ENCODE data around the gene LRFN5. TPM values are rescaled to one million over a fixed set of nuclear protein-coding genes. Genes with fewer than 3 reads are reported as not detected.
"Not testable (repeated sequence)": the region's sequence is repeated elsewhere in the genome, so short reads cannot be mapped to it uniquely, and the experiment has no call there.

The LRFN5 gene
- total RNA-seq, 4 donors from 2014 or later: 0.32 to 1.1 (median 0.49) TPM

DNA sequence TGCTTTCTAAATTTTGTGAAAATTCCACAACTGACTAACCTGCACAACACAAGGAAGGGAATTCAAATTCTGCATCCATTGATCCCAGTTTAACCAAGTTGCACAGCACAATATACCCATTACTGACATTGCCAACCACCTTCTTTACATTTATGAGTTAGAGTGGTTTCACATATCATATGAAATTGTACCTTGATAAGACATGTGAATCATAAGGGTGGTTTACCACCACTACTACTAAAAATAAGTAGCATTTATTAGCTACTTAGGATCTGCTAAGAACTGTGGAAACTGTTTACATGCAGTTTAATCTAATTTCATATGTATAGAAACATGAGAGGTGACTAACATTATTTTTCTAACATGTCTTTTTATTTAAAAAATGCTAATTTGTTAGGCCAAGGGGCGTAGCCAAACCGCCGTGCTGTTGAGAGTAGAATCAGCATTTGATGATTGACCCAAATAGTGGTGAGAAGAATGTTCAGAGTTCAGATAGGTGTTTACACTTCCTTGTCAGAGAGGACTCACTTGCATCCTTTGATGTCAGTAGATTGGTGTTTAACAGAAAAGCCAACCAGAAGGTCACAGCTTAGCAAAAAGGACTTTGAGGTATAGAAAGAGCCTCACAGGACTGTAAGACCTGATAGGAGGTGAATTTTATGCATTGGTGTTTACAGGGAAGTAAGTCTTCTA lies 56.2 kb downstream of the LRFN5 start:
- Histone ChIP-seq H3K4me3 (no peak overlapping the region), H3K27ac (no peak overlapping the region), H3K27me3 (no peaks in the 10 kb centered on the region), H3K9me3 (no peaks in the 10 kb centered on the region), H3K4me1 (no peaks in the 10 kb centered on the region), H3K36me3 (no peaks in the 10 kb centered on the region)
- DNase-seq (ENCODE audit: low spot score in 2 of 2): no peak
- WGBS: 82% methylated on average over 3 of the region's 3 CpGs
- no peak for TF ChIP-seq POLR2A (IDR thresholded peaks at IDR 0.05)
- TF ChIP-seq, protein P1, sequence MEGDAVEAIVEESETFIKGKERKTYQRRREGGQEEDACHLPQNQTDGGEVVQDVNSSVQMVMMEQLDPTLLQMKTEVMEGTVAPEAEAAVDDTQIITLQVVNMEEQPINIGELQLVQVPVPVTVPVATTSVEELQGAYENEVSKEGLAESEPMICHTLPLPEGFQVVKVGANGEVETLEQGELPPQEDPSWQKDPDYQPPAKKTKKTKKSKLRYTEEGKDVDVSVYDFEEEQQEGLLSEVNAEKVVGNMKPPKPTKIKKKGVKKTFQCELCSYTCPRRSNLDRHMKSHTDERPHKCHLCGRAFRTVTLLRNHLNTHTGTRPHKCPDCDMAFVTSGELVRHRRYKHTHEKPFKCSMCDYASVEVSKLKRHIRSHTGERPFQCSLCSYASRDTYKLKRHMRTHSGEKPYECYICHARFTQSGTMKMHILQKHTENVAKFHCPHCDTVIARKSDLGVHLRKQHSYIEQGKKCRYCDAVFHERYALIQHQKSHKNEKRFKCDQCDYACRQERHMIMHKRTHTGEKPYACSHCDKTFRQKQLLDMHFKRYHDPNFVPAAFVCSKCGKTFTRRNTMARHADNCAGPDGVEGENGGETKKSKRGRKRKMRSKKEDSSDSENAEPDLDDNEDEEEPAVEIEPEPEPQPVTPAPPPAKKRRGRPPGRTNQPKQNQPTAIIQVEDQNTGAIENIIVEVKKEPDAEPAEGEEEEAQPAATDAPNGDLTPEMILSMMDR (IDR thresholded peaks at IDR 0.05): no peak
- TF ChIP-seq EP300 (IDR thresholded peaks at IDR 0.05): no peak
- TF ChIP-seq POLR2AphosphoS5 (IDR thresholded peaks at IDR 0.05): no peak

DNA sequence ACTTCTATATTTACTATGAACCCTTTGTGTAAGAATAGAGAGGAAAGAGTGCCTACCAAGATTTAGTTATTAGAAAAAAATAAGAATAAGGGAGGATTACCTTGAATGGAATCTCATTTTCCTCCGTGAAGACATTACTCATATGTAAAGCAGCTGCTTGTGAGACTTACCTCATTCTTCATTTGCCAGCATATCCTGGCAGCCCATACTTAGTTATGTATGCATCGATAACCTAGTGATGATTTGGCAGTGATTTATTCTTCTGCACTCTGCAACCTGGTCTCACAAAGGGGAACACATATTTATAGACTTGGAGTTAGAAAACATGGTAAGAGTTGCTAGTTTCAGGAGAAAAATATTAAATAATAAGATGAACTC lies 56.8 kb downstream of the LRFN5 start:
- DNase-seq (ENCODE audit: low spot score in 2 of 2): no peak
- Histone ChIP-seq H3K4me3 (no peak overlapping the region), H3K36me3 (no peaks in the 10 kb centered on the region), H3K4me1 (no peaks in the 10 kb centered on the region), H3K27ac (no peak overlapping the region), H3K9me3 (no peaks in the 10 kb centered on the region), H3K27me3 (no peaks in the 10 kb centered on the region)
- TF ChIP-seq EP300 (IDR thresholded peaks at IDR 0.05) (no peak), POLR2AphosphoS5 (IDR thresholded peaks at IDR 0.05) (no peak), POLR2A (IDR thresholded peaks at IDR 0.05) (no peak)
- TF ChIP-seq, protein P1 (IDR thresholded peaks at IDR 0.05): no peak
- 33% methylated on average over 2 of the region's 2 CpGs for WGBS

DNA sequence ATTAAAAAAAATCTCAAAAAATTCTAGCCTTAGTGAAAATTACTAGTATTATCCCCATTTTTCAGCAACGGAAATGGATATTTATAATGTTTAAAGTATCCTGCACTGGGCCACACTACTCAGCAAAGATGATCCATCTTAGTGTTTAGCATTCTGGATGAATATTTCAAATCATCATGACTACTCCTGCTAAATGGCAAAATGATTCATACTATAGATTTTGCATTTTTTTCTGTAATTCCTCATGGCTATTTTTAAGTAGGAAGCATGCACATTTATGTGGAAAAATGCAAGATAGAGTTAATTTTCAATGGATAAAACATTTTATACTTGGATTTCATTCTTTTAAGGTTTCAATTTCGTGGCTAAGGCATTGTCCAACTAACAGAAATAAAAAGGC lies 59.6 kb downstream of the LRFN5 start:
- no peaks in the 10 kb centered on the region for H3K4me1 ChIP-seq
- H3K4me3 ChIP-seq: no peak overlapping the region
- TF ChIP-seq POLR2A (IDR thresholded peaks at IDR 0.05): no peak
- TF ChIP-seq, protein P1 (IDR thresholded peaks at IDR 0.05): no peak
- TF ChIP-seq EP300 (IDR thresholded peaks at IDR 0.05): no peak
- TF ChIP-seq POLR2AphosphoS5 (IDR thresholded peaks at IDR 0.05): no peak
- no peaks in the 10 kb centered on the region for H3K36me3 ChIP-seq
- no peak overlapping the region for H3K27ac ChIP-seq
- WGBS: 59% methylated on average over 2 of the region's 2 CpGs
- no peaks in the 10 kb centered on the region for H3K9me3 ChIP-seq
- DNase-seq (ENCODE audit: low spot score in 2 of 2): no peak
- H3K27me3 ChIP-seq: no peaks in the 10 kb centered on the region

DNA sequence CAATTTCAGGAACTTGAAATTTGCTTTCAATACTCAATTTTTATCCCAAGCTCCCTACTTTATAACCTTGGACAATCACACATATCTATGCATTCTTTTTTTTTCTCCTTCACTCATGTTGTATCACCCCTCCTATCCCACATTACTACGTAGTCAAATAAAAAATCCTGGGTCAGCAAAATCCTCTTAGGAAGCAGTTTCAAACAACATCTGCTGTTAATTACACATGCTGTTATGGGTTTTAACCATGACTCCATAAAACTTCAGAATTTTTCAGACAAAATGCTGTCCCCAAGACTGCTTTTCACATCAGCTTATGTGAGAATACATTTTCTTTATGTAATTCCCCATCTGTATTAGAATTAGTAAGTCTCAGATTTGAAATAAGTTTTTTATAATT lies 61.7 kb downstream of the LRFN5 start:
- Histone ChIP-seq H3K36me3 (no peaks in the 10 kb centered on the region), H3K9me3 (no peaks in the 10 kb centered on the region), H3K4me3 (no peak overlapping the region), H3K27ac (no peak overlapping the region), H3K4me1 (no peaks in the 10 kb centered on the region), H3K27me3 (no peaks in the 10 kb centered on the region)
- TF ChIP-seq, protein P1 (IDR thresholded peaks at IDR 0.05): no peak
- TF ChIP-seq POLR2AphosphoS5 (IDR thresholded peaks at IDR 0.05) (no peak), POLR2A (IDR thresholded peaks at IDR 0.05) (no peak), EP300 (IDR thresholded peaks at IDR 0.05) (no peak)
- no peak for DNase-seq (ENCODE audit: low spot score in 2 of 2)
- 45% methylated on average over 1 of the region's 1 CpG for WGBS

DNA sequence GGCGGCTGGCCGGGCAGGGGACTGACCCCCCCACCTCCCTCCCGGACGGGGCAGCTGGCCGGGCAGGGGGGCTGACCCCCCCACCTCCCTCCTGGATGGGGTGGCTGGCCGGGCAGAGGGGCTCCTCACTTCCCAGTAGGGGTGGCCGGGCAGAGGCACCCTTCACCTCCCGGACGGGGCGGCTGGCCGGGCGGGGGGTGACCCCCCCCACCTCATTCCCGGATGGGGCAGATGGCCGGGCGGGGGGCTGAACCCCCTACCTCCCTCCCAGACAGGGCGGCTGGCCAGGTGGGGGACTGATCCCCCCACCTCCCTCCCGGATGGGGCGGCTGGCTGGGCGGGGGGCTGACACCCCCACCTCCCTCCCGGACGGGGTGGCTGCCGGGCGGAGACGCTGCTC lies 66.9 kb downstream of the LRFN5 start:
- H3K9me3 ChIP-seq, H3K27me3 ChIP-seq: not testable (repeated sequence)
- WGBS: no CpG with 5 or more reads among the region's 24 CpGs

DNA sequence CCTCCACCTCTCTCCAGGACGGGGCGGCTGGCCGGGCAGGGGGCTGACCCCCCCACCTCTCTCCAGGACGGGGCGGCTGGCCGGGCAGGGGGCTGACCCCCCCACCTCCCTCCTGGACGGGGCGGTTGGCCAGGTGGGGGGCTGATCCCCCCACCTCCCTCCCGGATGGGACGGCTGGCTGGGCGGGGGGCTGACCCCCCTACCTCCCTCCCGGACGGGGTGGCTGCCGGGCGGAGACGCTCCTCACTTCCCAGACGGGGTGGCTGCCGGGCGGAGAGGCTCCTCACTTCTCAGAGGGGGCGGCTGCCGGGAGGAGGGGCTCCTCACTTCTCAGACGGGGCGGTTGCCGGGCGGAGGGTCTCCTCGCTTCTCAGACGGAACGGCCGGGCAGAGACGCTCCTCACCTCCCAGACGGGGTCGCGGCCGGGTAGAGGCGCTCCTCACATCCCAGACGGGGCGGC lies 67.9 kb downstream of the LRFN5 start:
- DNase-seq (ENCODE audit: low spot score in 2 of 2); H3K36me3 ChIP-seq; H3K4me1 ChIP-seq; H3K27me3 ChIP-seq; H3K27ac ChIP-seq; H3K9me3 ChIP-seq; H3K4me3 ChIP-seq: not testable (repeated sequence)
- WGBS: 93% methylated on average over 18 of the region's 37 CpGs

More for the DNA sequence above, 66.9 kb downstream of the LRFN5 start:
- not testable (repeated sequence) for DNase-seq (ENCODE audit: low spot score in 2 of 2); H3K4me1 ChIP-seq; H3K4me3 ChIP-seq; H3K36me3 ChIP-seq; H3K27ac ChIP-seq

Data from suprapubic skin (tissue), 4 donors.